ENCODE measurements around the gene RHOBTB1. TPM values are rescaled to one million over a fixed set of nuclear protein-coding genes. Genes with fewer than 3 reads are reported as not detected.

The RHOBTB1 gene
- total RNA-seq, 1 donor from 2014 or later, result 26.4 TPM

DNA sequence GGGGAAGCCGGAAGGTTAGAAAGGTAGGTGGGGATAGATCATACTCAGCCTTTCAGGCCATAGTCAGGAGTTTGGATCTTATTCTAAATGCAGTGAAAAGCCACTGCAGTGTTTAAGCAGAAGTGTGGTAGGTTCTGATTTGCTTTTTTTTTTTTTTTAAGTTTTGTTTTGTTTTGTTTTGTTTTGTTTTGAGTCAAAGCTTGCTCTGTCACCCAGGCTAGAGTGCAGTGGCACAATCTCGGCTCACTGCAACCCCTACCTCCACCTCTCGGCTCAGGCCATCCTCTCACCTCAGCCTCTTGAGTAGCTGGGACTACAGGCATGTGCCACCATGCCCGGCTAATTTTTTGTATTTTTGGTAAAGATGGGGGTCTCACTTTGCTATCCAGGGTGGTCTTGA is 23.5 kb downstream of the RHOBTB1 start:
- Mint-ChIP-seq H3K27me3 (no peaks in the 10 kb centered on the region), H3K4me1 (ENCODE audit: unreplicated experiment) (no peaks in the 10 kb centered on the region), H3K36me3 (peaks cover 26% of the 10 kb centered on the region), H3K9me3 (peaks cover 8% of the 10 kb centered on the region), H3K27ac (no peak overlapping the region), H3K4me3 (no peak overlapping the region)
- TF ChIP-seq, protein P1, sequence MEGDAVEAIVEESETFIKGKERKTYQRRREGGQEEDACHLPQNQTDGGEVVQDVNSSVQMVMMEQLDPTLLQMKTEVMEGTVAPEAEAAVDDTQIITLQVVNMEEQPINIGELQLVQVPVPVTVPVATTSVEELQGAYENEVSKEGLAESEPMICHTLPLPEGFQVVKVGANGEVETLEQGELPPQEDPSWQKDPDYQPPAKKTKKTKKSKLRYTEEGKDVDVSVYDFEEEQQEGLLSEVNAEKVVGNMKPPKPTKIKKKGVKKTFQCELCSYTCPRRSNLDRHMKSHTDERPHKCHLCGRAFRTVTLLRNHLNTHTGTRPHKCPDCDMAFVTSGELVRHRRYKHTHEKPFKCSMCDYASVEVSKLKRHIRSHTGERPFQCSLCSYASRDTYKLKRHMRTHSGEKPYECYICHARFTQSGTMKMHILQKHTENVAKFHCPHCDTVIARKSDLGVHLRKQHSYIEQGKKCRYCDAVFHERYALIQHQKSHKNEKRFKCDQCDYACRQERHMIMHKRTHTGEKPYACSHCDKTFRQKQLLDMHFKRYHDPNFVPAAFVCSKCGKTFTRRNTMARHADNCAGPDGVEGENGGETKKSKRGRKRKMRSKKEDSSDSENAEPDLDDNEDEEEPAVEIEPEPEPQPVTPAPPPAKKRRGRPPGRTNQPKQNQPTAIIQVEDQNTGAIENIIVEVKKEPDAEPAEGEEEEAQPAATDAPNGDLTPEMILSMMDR (conservative IDR thresholded peaks at IDR 0.05), result no peak
- DNase-seq (ENCODE audit: extremely low spot score, unreplicated experiment), result no peak

DNA sequence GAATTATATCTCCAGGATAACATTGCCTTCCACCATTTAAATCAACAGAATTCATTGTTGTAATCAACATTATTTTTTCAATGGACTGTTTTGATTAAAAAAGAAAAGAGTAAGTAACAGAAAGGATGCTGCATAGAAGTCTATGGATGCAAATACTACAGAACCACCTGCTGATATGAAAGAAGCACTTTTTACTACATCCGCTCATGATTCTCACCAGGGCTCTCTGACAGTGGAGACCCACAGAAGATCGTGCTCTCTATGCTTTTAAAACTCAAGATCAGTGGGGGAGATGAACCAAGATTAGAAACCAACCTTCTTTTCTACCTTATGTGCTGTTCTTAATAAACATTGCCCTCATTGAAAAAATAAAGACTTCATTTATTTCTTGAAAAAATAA is 24.4 kb downstream of the RHOBTB1 start:
- Mint-ChIP-seq H3K27ac (no peak overlapping the region), H3K4me1 (ENCODE audit: unreplicated experiment) (peaks cover 3% of the 10 kb centered on the region), H3K27me3 (no peaks in the 10 kb centered on the region), H3K4me3 (no peak overlapping the region), H3K36me3 (peaks cover 26% of the 10 kb centered on the region), H3K9me3 (peaks cover 8% of the 10 kb centered on the region)
- TF ChIP-seq, protein P1 (conservative IDR thresholded peaks at IDR 0.05), result no peak
- DNase-seq (ENCODE audit: extremely low spot score, unreplicated experiment), result no peak

DNA sequence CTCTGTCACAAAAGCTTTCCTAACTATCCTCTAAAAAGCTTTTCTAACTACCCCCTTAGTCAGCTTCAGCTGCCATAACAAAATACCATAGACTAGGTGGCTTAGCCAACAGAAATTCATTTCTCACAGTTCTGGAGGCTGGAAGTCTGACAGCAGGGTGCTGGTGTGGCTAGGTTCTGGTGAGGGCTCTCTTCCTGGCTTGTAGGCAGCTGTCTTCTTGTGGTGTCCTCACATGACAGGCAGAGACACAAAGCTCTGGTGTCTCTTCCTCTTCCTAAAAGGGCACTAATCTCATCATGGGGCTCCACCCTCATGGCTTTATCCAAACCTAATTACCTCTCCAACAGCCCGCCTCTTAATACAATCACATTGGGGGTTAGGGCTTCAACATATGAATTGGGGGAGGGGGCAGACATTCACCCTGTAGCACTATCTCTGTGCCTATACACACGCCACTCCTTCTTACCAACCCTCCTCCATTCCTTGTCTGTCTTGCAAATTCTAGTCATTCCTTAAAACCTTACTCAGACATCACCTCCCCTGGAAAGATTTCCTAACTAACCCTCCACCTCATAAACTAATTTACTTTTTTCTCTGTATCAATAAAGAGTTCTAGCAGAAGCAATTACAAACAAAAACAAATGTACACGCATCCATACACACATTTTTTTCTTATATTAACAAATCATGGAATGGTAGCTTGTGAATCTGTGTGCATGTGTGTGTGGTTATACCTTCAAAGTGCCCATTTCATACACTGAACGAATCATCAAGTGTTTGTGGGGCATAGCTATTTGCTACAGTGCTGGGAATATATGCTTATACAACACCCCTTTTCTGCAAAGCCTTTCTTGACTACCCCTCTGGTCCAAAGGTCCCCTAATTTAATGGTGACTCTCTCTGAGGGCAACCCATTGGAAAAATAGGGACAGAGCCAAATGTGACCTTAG is 26.4 kb downstream of the RHOBTB1 start:
- no peak overlapping the region for H3K27ac Mint-ChIP-seq
- H3K27me3 Mint-ChIP-seq, result no peaks in the 10 kb centered on the region
- peaks cover 4% of the 10 kb centered on the region for H3K4me1 Mint-ChIP-seq (ENCODE audit: unreplicated experiment)
- DNase-seq (ENCODE audit: extremely low spot score, unreplicated experiment), result no peak
- no peak overlapping the region for H3K4me3 Mint-ChIP-seq
- H3K36me3 Mint-ChIP-seq, result peaks cover 17% of the 10 kb centered on the region
- peaks cover 8% of the 10 kb centered on the region for H3K9me3 Mint-ChIP-seq
- TF ChIP-seq, protein P1 (conservative IDR thresholded peaks at IDR 0.05), result no peak

DNA sequence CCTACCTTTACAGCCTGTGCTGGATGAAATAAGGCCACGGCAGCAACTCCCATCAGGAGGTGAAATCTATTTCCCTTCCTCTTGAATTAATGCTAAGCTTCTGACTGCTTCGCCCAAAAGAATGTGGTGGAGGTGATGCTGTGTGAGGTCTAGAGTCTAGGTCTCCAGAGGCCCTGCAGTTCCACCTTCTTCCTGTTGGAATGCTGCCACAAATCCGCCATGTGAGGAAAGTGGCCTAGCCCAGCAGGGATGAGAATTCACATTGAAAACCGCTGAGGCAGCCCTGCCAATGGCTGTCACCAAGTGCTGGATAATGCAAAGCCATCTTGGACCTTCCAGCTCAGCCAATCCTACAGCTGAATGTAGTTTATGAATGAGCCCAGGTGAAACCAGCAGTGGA is 28.0 kb downstream of the RHOBTB1 start:
- Mint-ChIP-seq H3K36me3 (peaks cover 21% of the 10 kb centered on the region), H3K27ac (no peak overlapping the region)

DNA sequence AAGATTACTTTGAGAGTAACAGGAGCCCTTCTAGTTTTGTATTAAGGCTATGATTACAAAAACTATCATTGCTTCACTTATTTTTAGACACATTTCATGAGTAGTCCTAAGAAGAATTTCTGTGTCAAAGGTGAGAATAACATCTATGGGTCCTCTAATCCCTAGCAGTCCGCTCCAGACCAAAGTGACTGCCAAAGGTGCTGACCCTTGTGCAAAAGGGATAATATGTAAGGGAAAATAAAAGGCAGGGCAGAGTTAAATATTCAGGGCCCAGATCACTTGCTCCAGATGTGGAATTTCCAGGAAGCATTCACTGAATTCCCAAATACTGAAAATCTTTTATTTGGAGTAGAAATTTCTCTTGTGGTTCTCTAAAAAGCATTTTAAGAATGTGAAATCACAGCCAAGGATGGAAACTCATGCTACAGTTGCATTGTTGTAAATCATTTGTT is 29.3 kb downstream of the RHOBTB1 start:
- TF ChIP-seq, protein P1 (conservative IDR thresholded peaks at IDR 0.05), result no peak
- DNase-seq (ENCODE audit: extremely low spot score, unreplicated experiment), result no peak
- peaks cover 8% of the 10 kb centered on the region for H3K9me3 Mint-ChIP-seq
- H3K27me3 Mint-ChIP-seq, result no peaks in the 10 kb centered on the region
- peaks cover 4% of the 10 kb centered on the region for H3K4me1 Mint-ChIP-seq (ENCODE audit: unreplicated experiment)
- H3K36me3 Mint-ChIP-seq, result peaks cover 32% of the 10 kb centered on the region
- H3K27ac Mint-ChIP-seq, result no peak overlapping the region
- no peak overlapping the region for H3K4me3 Mint-ChIP-seq

More for the DNA sequence above, 28.0 kb downstream of the RHOBTB1 start:
- TF ChIP-seq, protein P1 (conservative IDR thresholded peaks at IDR 0.05), result peak; percentile 55
- DNase-seq (ENCODE audit: extremely low spot score, unreplicated experiment), result no peak
- Mint-ChIP-seq H3K9me3 (peaks cover 8% of the 10 kb centered on the region), H3K4me3 (no peak overlapping the region), H3K27me3 (no peaks in the 10 kb centered on the region), H3K4me1 (ENCODE audit: unreplicated experiment) (peaks cover 4% of the 10 kb centered on the region)

Measured in type B pancreatic cell (in vitro differentiated cells).